Activated CD4-positive, alpha-beta T cell treated with anti-CD3 and anti-CD28 coated beads for 1 hour (primary cell): Measurements from ENCODE around the gene AXL.
"Not testable (repeated sequence)": the region's sequence is repeated elsewhere in the genome, so short reads cannot be mapped to it uniquely, and the experiment has no call there.

Experiments used
- DNase-seq: peaks from one replicate; pipeline ENCODE4 v3.0.0-alpha.2; 2020

Gene AXL

DNA sequence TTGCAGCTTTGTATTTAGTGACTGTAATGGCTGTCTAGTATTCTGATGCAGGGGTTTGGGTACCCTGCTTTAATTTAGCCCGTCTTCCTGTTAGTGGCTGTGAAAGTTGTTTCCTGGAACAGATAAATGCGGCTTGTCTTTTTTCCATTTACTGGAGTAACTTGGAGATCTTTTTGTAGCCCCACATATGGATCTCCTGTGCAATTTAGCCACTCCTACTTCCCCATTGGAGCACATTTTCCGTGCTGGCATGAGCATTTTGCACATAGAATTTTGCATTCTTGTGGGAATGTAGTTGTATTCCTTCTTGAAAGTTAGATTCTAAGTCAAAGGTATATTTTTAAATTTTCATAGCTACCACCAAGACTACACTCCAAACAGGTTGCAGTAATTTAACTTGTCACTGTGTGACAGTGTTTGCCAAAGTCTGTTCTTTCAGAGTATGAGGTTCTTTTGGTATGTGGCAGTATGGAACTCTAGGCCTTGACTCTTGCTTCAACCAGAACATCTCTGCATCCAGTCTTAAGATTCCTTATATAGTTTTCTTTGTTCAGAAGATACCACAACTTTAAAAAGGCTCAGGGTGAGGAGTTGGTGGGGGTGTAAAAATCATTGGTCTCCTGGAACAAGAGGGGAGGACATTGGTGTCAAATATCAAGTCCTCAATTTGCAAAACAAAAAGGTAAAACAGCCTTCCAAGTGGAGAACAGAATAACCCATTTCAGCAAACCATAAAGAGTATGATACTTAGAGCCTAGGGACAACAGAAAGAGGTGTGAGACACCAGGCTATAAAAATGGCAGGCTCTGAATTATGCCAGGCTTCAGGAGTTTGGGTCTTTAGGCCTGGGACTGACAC lies 69.9 kb downstream of the AXL start:
- no peak for DNase-seq

DNA sequence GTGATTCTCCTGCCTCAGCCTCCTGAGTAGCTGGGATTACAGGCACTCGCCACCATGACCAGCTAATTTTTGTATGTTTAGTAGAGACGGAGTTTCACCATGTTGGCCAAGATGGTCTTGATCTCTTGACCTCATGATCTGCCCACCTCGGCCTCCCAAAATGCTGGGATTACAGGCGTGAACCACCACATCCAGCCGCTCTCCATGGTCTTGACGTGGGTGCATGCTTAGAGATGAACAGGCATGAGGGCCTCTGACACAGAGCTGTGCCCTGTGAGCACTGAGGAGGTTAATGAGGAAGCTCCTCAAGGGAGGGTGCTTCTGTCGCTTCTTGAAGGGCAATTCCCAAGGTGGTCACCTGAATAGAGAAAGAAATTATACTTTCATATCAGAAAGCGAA lies 70.8 kb downstream of the AXL start:
- not testable (repeated sequence) for DNase-seq

DNA sequence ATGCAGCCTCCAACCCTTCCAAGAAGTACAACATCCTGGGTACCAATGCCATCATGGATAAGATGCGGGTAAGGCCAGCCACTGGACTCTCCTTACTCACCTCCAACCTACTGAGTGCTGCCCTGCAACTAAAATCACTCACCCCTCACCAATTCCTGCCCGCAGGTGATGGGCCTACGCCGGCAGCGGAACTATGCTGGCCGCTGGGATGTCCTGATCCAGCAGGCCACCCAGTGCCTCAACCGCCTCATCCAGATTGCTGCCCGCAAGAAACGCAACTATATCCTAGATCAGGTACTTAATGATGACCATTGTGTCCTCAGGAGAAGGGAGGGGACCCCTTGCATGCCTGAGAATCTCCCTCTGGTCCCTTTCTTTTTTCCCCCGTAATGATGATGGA lies 75.4 kb downstream of the AXL start:
- no peak for DNase-seq

DNA sequence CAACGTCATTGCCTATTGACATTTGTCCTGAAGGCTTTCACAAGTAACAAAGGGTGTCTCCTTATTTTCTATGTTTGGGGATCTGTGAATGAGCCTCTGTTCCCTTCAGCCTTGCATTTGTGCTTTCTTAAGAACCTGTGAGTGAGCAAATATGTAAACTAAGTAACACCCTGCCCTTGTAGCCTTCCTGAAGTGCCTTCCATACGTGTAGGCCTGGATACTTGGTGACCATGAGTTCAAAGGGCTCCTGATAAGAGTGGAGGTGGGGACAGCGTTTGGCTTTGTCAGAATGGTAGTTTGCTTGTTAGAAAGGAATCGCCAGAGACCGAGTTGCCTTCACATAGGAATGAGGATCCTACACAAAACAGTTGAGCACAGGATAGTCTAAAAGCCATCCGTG lies 76.5 kb downstream of the AXL start:
- no peak for DNase-seq

DNA sequence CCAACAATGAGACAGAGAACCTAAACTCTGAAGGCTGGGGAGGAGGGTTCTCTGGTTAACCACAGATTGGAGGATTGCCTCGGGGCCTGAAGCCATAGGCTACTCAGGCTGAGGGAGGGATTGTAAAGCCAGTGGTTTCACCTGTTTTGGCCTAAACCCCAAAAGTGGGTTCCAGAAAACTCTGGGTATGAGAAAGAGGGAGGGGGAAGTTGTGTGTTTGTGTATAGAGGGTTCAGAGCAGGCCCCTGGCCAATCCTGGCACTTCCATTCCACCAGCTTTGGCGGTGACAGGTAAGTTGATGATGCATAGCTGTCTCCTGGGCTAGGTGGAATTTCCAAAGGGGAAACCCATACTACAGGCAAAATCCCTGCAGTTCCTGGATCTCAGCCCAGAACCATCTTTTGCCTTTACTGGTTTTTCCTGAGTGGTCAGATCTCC lies 77.4 kb downstream of the AXL start:
- DNase-seq = no peak

DNA sequence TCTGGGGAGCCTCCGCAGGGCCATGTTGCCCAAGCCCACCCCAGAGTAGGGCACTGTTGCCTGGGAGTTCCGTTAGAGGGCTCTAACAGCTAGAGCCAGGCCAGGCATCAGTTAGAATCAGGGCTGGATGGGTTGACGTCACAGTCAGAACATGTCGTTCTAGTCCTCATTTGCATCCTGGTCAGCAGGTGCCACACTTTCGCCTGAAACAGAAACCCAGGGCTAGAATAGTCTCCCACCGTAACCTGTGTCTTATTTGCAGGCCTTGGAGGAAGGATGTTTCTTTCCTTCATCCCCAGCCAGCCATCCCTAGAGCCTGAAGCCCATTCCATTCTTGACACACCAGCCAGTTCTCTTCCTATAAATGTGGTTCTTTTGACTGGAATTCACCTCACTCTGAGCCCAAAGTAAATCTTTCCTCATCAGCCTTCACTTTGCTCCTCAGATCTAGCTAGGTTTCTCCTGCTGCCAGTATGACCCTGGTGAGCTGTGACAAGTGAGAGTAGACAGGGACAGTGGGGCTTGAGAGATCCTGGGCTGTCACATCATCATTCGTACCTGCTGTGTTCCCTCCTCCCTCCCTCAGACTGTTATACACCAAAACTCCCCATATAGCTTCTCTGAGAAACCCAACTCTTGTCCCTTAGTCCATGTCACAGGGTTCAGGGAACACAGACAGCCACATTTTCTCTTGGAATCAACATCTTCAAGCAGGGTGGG lies 78.8 kb downstream of the AXL start:
- no peak for DNase-seq

DNA sequence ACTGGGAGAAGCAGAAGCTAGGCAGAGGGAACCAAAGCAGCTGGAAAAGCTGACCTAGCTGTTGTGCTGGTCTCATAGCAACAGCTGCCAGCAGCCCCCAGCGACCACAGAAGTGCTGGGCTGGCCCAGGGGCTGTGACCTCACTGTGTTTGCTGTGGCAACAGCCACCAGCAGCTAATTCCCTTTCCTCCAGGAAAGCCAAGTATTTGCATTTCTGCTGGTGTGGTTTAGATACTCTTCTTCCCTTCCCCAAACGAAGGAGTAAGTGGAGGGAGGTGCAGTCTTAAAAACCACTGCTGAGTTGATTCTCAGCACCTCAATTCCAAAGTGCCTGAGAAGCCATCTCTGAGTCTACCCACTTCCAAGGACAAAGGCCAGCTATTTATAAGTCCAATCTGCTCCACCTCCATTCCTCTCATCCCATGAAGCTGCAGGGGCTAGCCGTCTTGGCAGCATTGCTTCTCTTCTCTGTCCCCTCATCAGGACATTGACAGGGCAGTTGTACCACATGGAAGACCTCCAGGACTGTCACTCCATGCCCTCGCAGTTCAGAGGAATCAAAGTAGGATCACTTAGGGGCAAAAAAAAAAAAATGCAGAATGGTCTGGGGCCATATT lies 79.4 kb downstream of the AXL start:
- DNase-seq = no peak

DNA sequence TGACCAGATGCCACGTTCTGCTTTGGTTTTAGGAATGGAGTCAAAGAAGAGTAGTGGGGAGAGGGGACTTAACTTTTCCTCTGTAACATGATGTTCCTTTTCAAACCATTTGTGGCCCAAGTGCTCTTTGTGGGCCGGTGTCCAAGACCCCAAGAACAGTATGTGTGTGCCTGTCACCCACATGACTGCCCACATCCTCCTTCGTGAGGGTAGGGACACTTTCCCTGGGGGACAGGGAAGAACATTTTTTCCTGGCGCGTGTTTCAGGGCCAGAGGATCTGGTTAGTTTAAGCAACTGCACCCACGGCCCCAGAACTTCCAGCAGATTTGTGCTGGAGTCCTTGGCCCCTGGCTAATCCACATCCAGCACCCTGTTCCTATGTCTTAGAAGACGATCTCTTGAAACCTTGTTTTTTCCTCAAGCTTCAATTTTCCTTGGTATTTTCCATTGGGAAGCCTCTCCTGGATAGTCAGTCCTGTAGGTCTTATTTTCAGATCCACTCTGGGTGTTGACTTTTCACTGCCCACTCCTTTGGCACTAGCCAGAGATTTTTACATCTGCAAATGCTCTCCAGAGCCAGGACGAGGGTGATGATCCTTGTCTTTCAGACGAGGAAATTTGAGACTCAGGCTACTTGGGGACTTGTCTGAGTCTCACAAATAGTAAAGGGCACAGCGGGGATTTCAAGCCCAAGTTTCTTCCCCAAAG lies 80.2 kb downstream of the AXL start:
- DNase-seq = no peak

DNA sequence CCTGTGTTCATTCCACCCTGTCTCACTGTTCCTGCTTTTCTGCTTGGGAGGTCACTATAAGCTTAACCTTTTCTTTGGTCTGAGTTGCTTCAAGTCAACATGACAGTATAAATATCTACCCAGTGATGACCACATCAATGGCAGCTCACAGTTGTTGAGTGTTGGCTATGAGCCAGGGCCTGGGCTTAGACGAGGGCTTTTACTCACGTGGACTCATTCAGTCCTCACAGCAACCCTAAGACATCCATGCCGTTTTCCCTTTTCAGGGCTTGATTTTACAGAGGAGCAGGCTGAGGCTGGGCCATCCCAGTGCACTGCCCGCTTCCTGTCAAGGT lies 80.7 kb downstream of the AXL start:
- DNase-seq = no peak

DNA sequence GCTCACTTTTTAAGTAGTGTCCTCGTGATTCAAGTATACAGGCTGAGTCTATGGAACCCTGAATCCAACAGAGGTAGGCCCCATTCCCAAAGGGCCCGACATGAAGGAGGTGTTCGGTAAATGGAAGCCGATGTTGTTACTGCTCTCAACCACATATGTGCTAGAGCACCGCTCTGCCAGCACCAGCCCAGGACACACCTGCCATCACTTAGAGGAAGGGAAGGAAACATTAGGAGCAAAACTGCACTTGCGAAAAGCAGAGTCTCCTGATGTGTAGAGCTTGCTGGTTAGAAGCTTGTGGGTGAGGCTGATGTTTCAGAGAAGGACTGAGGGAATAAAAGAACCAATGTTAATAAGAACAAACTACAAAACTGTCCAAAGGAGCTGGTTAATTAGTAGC lies 81.5 kb downstream of the AXL start:
- DNase-seq = no peak

DNA sequence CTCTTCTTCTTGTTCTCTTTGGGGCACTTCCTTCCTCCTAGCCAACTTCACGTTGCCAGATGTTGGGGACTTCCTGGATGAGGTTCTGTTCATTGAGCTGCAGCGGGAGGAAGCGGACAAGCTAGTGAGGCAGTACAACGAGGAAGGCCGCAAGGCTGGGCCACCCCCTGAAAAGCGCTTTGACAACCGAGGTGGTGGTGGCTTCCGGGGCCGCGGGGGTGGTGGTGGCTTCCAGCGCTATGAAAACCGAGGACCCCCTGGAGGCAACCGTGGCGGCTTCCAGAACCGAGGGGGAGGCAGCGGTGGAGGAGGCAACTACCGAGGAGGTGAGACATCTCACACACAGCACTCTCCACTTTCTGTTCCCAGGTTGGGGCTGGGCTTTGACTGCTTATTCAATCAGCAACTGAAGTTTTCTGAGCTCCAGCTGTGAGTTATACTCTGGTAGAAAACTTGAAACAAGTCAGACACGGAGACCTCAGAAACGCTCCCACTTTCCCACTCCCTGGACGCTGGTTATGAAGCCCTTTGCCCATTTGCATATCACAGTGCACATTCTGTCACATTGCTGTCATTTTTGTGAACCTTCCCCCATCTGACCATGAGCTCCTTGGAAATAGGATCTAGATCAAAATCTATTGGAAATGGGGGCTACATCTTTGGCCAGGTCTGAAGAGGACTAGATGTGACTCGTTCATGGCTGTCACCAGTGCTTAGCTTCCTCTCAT lies 83.8 kb downstream of the AXL start:
- no peak for DNase-seq

DNA sequence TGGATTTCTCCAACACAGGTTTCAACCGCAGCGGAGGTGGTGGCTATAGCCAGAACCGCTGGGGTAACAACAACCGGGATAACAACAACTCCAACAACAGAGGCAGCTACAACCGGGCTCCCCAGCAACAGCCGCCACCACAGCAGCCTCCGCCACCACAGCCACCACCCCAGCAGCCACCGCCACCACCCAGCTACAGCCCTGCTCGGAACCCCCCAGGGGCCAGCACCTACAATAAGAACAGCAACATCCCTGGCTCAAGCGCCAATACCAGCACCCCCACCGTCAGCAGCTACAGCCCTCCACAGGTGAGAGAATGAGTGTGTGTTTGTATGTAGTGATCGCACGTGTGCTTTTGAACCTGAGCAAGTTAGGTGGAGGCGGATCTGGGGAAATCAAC lies 84.9 kb downstream of the AXL start:
- no peak for DNase-seq

DNA sequence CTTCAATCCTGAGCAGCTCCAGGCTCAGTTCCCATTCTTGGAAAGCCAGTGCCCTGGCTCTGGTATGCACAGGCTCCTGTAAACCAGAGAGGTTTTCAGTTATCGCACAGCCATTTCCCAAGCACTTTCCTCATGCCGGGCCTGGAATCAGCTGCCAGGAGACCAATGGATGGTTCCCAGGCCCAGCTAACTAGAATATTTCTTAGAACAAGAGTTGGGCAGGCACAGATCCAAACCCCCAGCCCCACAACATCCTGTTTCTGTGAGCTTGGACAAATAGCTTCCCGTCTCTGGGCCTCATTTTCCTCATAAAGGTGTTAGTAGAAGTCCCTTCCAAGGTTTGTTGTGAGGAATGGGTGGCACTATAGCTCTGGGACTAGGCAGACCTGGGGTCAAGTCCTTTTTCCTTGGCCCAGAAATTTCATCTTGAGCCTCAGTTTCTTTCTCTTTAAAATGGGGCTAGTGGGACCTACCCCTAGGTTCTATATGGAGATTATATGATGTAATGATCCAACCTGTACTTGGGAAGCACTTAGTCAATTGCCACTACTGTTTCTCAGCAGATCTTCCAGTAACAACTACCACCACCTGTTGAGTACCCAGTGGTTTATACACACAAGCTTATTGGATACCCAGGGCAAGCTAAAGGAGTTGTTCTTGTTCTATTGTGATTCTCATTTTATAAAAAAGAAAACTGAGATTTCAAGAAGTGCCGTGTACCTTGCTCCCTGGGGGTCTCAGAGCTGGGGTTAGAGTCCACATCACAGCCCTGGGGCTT lies 85.9 kb downstream of the AXL start:
- no peak for DNase-seq

DNA sequence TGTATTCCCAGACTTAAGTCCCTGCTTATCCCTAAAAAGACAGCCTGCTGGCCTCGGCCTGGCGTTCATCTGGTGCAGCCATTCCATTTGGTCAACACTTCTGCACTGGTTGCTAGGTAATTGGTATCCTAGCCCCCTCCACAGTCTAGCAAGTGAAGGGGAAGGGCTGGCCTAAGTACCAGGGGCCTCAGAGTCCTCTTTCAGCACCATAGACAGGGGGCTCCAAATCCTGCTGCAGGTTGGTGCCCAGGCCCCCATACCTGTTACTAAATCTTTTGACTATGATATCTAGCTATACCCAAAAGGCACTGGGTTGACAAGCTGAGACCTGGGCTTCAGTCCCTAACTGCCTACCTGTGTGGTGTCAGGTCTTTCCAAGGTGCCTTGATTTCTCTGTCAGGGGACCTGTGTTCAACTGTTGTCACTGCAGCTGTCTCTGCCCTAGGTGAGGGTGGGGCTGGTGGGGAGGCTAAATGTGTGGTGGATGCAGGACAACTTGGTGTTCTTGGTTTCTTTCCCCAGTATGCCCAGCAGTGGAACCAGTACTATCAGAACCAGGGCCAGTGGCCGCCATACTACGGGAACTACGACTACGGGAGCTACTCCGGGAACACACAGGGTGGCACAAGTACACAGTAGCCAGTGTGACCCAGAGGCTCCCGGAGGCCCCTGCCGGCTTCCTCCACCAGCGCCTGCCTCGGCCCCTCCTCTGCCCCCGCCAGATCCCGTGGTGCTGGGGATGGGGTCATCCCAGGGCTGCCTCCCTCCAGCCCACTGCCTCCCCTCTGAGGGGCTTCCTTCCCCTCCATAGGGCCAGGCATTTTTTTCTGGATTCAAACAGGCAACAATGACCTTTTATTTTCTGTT lies 87.1 kb downstream of the AXL start:
- DNase-seq = no peak

DNA sequence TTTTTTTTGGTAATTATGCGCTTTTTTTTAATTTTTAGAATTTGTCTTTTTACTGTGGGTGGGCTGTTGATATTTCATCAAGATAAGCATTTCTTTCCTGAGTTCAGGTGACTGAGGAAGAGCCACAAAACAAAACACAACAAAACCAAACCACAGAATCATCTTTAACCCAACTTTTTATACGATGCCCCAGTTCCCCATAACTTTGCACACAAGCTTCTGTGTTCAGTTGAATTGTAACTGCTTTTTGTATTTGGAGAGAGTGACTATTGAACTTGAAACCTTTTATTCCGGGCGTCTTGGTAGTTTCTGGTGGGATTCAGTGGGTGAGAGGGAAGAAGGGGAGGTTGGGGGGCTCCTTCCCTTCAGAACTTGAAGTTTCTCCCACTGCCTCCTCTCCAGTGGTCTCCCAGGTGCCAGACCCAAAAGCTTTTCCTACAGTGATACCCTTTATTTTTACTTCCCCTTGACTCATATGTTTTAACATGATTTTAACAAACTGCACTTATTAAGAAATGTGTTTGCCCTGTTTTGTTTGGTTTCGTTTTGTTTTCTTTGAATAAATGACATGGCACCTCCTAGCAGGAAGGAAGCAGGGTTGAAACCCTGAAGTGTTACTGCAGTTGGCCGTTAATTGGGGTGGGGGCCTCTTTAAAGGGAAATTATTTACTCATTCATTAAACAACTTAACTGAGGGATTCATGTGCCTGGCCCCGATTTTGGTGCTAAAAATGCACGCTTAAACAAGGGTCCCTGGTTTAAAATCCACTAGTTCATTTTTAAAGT lies 88.3 kb downstream of the AXL start:
- DNase-seq = no peak

DNA sequence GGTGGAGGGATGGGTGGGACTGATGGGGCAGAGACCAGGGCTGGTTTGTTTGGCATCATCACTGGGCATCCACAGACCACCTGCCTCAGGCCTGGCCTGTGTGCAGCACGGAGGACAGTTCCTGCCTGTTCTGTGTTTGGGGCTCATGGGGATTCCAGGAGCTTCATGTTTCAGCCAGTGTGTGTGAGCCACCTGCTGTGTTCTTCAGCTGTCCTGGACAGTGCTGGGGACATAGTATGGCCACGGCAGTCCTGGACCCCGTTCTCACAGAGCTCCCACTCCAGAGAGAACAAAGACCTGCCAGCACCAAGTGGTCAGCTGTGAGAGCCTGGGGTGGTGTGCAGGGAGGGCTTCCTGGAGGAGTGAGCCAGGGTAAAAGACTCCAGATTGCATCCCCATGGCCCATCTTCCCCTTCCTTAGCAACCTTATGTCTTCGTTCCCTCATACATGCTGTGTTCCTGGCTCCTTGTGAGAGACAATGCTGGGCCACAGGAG lies 89.0 kb downstream of the AXL start:
- DNase-seq = no peak

DNA sequence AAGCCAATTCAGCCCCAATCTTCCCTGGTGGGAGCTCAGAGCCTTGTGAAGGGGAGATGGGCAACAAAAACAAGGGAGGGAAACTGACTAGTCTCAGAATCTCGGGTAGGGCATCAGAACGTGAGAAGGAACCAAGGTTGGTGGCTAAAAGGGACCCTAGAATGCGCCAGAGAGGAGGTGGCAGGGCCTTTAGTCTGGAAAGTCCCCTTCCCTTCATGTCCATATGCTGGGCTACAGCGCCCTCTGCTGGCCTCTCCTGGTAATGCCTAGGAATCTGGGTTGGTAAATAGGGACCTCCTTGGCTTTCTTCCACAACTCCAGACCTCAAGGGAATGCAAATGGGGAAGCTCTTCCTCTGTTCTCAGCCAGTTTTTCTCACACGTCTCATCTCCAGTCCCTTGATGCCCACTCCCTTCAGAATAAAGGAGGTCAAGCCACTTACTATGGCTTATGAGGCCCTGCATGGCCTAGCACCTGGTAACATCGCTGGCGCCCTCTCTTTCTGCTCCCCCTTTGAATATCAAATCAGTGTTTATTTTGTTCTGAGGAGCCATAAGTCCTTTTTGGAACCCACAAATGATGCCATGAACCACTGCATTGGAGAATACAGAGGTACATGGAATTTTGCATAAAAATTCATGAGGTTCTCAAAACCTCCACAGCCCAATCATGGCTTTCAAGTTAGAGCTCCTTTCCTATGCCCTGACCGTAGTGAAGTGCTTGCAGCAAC lies 89.6 kb downstream of the AXL start:
- peak; percentile 89 for DNase-seq

DNA sequence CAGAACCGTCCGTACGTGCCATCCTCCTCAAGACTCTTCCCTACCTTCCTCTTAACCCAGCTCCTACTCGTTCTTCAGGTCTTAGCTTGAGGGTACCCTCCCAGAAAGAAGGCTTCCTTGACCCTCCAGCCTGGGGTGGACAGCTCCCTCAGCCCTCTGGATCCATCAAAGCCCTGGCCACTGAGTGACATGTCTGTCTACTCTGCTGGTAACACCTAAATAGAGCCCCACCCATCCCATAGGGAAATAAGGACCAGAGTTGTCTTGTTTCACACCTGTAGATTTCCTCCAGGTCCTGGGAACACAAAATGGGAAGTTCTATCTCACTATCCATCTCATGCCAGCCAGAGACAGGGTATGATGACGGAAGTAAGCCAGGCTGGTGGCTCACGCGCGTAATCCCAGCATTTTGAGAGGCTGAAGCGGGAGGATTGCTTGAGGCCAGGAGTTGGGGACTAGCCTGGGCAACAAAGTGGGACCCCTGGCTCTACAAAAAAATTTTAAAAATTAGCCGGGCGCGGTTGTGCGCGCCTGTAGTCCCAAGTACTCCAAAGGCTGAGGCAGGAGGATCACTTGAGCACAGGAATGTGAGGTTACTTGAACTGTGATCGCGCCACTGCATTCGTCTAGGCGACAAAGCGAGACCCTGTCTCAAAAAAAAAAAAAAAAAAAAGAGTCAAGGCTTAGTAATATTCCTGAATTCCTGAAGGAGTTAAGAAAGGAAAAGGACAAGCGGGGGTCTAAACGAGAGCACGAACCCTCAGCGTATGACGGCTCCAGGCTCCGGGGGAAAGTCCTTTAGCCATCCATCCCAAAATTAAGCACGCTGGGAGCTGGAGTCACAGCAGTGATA lies 90.4 kb downstream of the AXL start:
- DNase-seq = no peak
